Caco-2 (cell line): Measurements from ENCODE around the gene NRP2. TPM values are rescaled to one million over a fixed set of nuclear protein-coding genes. Genes with fewer than 3 reads are reported as not detected.

Source experiments
- BruUV-seq: library from RNA; stranded (reverse); fragments of 400-500 nt; replicated peaks from 2 replicates; lab custom pipeline; 2021; lab: Mats Ljungman, UMichigan
- CTCF ChIA-PET: fragments of 300-600 bp; sonication (Branson Sonifier 250); formaldehyde crosslinking; loops from one replicate; lab custom pipeline; 2022; ENCODE audit warnings: antibody characterized with exemption; lab: Charles Lee
- POLR2A ChIA-PET: fragments of 300-600 bp; sonication (Branson Sonifier 250); formaldehyde crosslinking; loops from one replicate; lab custom pipeline; 2022; ENCODE audit warnings: antibody characterized with exemption; lab: Charles Lee
- DNase-seq, 2 experiments: peaks; one replicate each; pipeline versions ENCODE4 v3.0.0 to v3.0.0-alpha.2; 2020 to 2022
- H3K27me3 ChIP-seq: replicated peaks from 2 replicates; pipeline ENCODE4 v1.6.0; 2011; ENCODE audit warnings: low read length; ENCODE audit not compliant: control insufficient read depth, insufficient read depth
- H3K36me3 ChIP-seq: 2 replicates; pipeline ENCODE4 v1.5.1; 2011; ENCODE audit warnings: low read length; ENCODE audit not compliant: control insufficient read depth, insufficient read depth
- H3K4me1 ChIP-seq: fragments of 250-450 bp; sonication (Bioruptor Pico); 2 replicates; pipeline ENCODE4 v1.5.1; 2020; ENCODE audit warnings: mild to moderate bottlenecking
- H3K4me3 ChIP-seq: 2 replicates; pipeline ENCODE4 v1.5.1; 2011; ENCODE audit warnings: low read depth, mild to moderate bottlenecking, control low read depth, low read length
- H3K9me3 ChIP-seq: fragments of 250-450 bp; sonication (Bioruptor Pico); 2 replicates; pipeline ENCODE4 v1.5.1; 2020; ENCODE audit warnings: mild to moderate bottlenecking, moderate library complexity
- H3K27ac Mint-ChIP-seq: one replicate; pipeline ENCODE4 v1.8.0; 2022; ENCODE audit warnings: mixed read lengths; ENCODE audit not compliant: unreplicated experiment
- H3K27me3 Mint-ChIP-seq: one replicate; pipeline ENCODE4 v1.8.0; 2022; ENCODE audit warnings: mixed read lengths; ENCODE audit not compliant: insufficient read depth, unreplicated experiment
- H3K36me3 Mint-ChIP-seq: one replicate; pipeline ENCODE4 v1.8.0; 2022; ENCODE audit warnings: mild to moderate bottlenecking, mixed read lengths; ENCODE audit not compliant: insufficient read depth, unreplicated experiment
- H3K4me1 Mint-ChIP-seq: one replicate; pipeline ENCODE4 v1.8.0; 2022; ENCODE audit warnings: low read depth, mixed read lengths; ENCODE audit not compliant: unreplicated experiment
- H3K4me3 Mint-ChIP-seq: one replicate; pipeline ENCODE4 v1.8.0; 2022; ENCODE audit warnings: mild to moderate bottlenecking, moderate library complexity, mixed read lengths; ENCODE audit not compliant: unreplicated experiment
- H3K9me3 Mint-ChIP-seq: one replicate; pipeline ENCODE4 v1.8.0; 2022; ENCODE audit warnings: mixed read lengths; ENCODE audit not compliant: unreplicated experiment
- intact Hi-C: fragments of 100-400 bp; cut with micrococcal nuclease; formaldehyde crosslinking; loops from one replicate; pipeline ENCODE4 v1.10.0; 2022; ENCODE audit not compliant: unreplicated experiment
- total RNA-seq: library from RNA; stranded (reverse); gene quantifications from 2 replicates; pipeline ENCODE4 v1.2.3, GENCODE V29; 2022
- TF ChIP-seq, protein P1 (sequence below), 2 experiments: fragments of 200-600 bp in 1 of 2; IDR thresholded peaks; 1 replicate in 1 of 2; 2 replicates in 1 of 2; pipeline versions ENCODE4 v1.5.1 to v1.8.0; 2011 to 2022; ENCODE audit warnings: antibody characterized with exemption in 1 of 2, control low read depth in 1 of 2, inconsistent platforms in 1 of 2, low read depth in 1 of 2, low read length in 1 of 2, mild to moderate bottlenecking in 1 of 2, moderate library complexity in 1 of 2; ENCODE audit not compliant: insufficient read depth in 1 of 2, severe bottlenecking in 1 of 2, unreplicated experiment in 1 of 2

Gene NRP2
- total RNA-seq, 1 experiment from 2014 or later, result 96.9 TPM

DNA sequence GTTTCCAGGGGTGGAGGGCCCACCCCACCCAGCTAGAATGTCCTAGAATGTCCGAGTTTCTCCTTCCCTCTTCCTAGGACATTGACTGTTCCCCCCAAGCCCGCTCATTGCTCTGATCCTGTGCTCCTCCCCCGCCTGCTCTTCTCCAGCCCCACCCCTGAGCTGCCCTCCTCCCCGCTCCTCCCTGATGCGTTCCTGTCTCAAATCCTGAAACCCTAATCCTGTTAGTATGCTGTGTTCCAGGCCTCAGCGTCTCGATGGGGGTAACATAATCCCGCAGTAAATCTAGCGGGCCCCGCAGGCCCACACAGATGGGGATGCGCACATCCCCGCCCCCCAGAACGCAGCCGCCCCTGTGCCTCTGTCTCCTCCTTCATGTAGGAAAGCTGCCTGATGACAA lies 51.3 kb downstream of the NRP2 start:
- Mint-ChIP-seq H3K36me3 (peaks cover 59% of the 10 kb centered on the region), H3K27ac (peak overlapping the region; percentile 31), H3K4me3 (no peak overlapping the region), H3K4me1 (peaks cover 30% of the 10 kb centered on the region), H3K27me3 (no peaks in the 10 kb centered on the region), H3K9me3 (no peaks in the 10 kb centered on the region)
- BruUV-seq, result no TSS peak
- intact Hi-C loops, result no loop called here
- no peaks in the 10 kb centered on the region for H3K36me3 ChIP-seq
- H3K4me3 ChIP-seq, result no peak overlapping the region
- no peaks in the 10 kb centered on the region for H3K27me3 ChIP-seq
- ChIA-PET POLR2A (no interaction called here), CTCF (no interaction called here)
- peaks cover 29% of the 10 kb centered on the region for H3K4me1 ChIP-seq
- TF ChIP-seq, protein P1, sequence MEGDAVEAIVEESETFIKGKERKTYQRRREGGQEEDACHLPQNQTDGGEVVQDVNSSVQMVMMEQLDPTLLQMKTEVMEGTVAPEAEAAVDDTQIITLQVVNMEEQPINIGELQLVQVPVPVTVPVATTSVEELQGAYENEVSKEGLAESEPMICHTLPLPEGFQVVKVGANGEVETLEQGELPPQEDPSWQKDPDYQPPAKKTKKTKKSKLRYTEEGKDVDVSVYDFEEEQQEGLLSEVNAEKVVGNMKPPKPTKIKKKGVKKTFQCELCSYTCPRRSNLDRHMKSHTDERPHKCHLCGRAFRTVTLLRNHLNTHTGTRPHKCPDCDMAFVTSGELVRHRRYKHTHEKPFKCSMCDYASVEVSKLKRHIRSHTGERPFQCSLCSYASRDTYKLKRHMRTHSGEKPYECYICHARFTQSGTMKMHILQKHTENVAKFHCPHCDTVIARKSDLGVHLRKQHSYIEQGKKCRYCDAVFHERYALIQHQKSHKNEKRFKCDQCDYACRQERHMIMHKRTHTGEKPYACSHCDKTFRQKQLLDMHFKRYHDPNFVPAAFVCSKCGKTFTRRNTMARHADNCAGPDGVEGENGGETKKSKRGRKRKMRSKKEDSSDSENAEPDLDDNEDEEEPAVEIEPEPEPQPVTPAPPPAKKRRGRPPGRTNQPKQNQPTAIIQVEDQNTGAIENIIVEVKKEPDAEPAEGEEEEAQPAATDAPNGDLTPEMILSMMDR (IDR thresholded peaks at IDR 0.05; ENCODE audit: insufficient read depth in 1 of 2, low read depth in 1 of 2, low read length in 1 of 2, severe bottlenecking in 1 of 2, unreplicated experiment in 1 of 2), result no peak
- no peaks in the 10 kb centered on the region for H3K9me3 ChIP-seq
- DNase-seq, result no peak

DNA sequence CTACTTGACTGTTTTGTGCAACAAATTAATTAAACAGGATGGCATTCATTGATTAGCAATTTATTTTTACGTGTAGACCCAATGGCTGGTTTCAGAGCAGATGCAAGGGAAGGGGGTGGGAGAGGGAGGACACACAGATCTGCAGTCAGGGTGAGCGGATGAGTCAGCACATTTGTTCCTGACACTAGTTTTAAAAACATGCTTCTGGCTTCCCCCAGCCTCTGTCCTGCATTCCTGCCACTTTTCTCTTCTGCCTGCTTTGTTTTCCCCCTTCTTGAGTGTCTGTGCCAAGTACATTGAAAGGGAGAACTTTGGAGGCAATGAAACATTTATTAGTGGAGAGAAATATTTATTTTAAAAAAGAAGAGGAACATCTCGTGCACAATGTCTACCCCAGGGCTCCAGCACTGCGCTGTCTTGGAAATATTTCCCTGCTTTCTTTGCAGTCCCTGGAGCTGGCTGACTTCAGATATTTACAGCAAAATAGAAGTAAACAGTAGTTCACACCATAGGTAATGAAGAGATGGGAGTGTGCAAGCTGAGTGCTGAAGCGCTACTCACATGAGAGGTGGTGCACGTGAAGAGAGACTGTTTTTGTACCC lies 52.2 kb downstream of the NRP2 start:
- DNase-seq, result peak in 1 of 2 experiments; percentile 21
- Mint-ChIP-seq H3K4me3 (no peak overlapping the region), H3K4me1 (peaks cover 30% of the 10 kb centered on the region), H3K27me3 (no peaks in the 10 kb centered on the region), H3K9me3 (no peaks in the 10 kb centered on the region), H3K27ac (peak overlapping the region; percentile 31), H3K36me3 (peaks cover 60% of the 10 kb centered on the region)
- peaks cover 29% of the 10 kb centered on the region for H3K4me1 ChIP-seq
- H3K36me3 ChIP-seq, result no peaks in the 10 kb centered on the region; the same call in 1 of the 2 replicates
- no peaks in the 10 kb centered on the region for H3K27me3 ChIP-seq
- BruUV-seq, result no TSS peak
- no peak overlapping the region for H3K4me3 ChIP-seq
- intact Hi-C loops, result no loop called here
- ChIA-PET CTCF (no interaction called here), POLR2A (no interaction called here)
- TF ChIP-seq, protein P1 (IDR thresholded peaks at IDR 0.05; ENCODE audit: insufficient read depth in 1 of 2, low read depth in 1 of 2, low read length in 1 of 2, severe bottlenecking in 1 of 2, unreplicated experiment in 1 of 2), result no peak
- H3K9me3 ChIP-seq, result no peaks in the 10 kb centered on the region

DNA sequence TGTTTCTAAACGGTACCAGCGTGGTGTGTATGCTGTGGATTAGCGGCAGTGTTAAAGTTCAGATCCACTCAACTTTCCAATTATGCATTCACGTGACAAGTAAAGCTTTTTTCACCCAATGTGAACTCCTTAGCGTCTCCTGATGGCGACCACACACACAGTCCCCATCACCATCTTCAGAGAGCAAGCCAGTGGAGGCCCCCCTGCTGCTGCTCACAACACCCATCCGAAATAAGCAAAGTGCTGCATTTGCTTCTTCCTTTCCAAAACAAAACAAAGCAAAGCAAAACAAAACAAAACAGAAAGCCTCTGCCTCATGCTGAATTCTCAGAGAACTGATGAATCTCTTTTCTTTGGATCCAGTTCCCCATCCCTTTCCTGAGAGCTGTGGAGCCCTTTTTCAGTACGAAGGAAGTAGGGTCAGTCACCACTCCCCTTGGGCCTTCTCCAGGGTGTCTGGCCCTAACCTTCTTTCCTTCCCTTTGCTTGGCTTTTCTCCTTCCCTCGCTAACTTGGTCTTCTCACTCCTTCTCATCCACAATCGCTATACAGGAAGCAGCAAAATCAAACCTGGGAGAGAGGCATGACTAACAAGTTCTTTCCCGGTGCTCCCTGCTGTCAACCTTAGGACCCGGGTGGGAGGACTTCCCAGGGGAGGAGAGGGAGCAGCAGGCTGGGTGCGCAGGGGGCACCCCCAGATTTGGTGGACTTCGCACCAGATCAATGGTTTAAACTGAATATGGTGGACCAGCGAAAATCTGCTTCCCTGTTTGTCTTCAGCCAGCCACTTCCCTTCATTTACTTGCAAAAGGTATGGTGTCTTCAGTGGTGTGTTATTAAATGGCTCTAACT lies 56.0 kb downstream of the NRP2 start:
- intact Hi-C loops, result no loop called here
- peaks cover 67% of the 10 kb centered on the region for H3K36me3 Mint-ChIP-seq
- no peak for DNase-seq
- Histone ChIP-seq H3K4me1 (peaks cover 17% of the 10 kb centered on the region), H3K4me3 (no peak overlapping the region), H3K36me3 (peaks cover 2% of the 10 kb centered on the region; the same call in 1 of the 2 replicates), H3K9me3 (no peaks in the 10 kb centered on the region), H3K27me3 (no peaks in the 10 kb centered on the region)
- H3K9me3 Mint-ChIP-seq, result no peaks in the 10 kb centered on the region
- ChIA-PET CTCF (interaction anchor here (1.0 kb wide), 1 partner anchor 17 kb away, joined by 3 read pairs; no protein-coding TSS in a partner anchor), POLR2A (no interaction called here)
- no peaks in the 10 kb centered on the region for H3K27me3 Mint-ChIP-seq
- BruUV-seq, result no TSS peak
- H3K4me3 Mint-ChIP-seq, result no peak overlapping the region
- peaks cover 24% of the 10 kb centered on the region for H3K4me1 Mint-ChIP-seq
- H3K27ac Mint-ChIP-seq, result peak overlapping the region; percentile 28
- TF ChIP-seq, protein P1 (IDR thresholded peaks at IDR 0.05; ENCODE audit: insufficient read depth in 1 of 2, low read depth in 1 of 2, low read length in 1 of 2, severe bottlenecking in 1 of 2, unreplicated experiment in 1 of 2), result no peak
